ENCODE measurements around the gene ZNF541.

ZNF541 gene

GRCh38 chr19:47573071-47574026, at the start of gene ZNF541:
TSS of gene ZNF541 (minus strand) at chr19:47573148. CDS start at chr19:47555856, 17,292 bp downstream.
- in situ Hi-C loops (cut with MboI; ENCODE audit: low sequenced_read_pairs): no loop called here

GRCh38 chr19:47619763-47620162, 46.8 kb upstream of the ZNF541 start:
- in situ Hi-C loops (cut with MboI; ENCODE audit: low sequenced_read_pairs): no loop called here

- in situ Hi-C loops (cut with MboI; ENCODE audit: low sequenced_read_pairs): no loop called here
Observed at GRCh38 chr19:47618771-47619170, 45.8 kb upstream of the ZNF541 start.

DNA sequence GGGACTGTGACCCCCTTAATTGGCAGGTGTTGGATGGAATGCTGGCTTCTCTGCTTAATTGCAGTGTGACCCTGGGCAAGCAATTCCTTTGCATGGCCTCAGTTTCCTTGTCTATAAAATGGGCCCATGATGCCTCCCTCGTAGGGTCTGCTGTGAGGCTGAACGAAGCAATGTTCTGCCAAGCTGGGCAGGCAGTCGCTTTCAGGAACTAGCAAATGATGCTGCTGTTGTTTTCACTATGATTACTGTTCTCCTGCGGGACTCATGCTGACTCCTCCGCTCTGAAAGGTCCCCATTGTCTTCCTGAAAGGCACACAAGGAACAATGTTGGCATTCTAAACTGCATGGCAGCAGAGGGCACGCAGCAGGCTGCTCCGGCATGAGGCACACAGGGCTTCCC, 42.8 kb upstream of the ZNF541 start:
- in situ Hi-C loops (cut with MboI; ENCODE audit: low sequenced_read_pairs): no loop called here

- in situ Hi-C loops (cut with MboI; ENCODE audit: low sequenced_read_pairs): no loop called here
Observed at GRCh38 chr19:47615230-47615629, 42.3 kb upstream of the ZNF541 start.

GRCh38 chr19:47614559-47614958, 41.6 kb upstream of the ZNF541 start:
- in situ Hi-C loops (cut with MboI; ENCODE audit: low sequenced_read_pairs): no loop called here

DNA sequence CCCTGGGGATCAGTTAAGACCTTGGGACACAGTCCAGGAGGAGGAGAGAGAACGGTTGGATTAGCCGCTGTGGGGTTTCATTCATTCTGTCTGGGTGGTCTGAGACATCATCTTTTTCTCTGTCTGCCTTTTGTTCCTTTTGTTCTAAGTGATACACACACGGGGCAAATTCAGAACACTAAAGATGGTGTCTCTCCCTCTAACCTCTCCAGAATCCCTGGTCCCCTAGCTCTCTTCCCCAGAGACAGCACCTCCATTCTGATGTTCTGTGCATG, 41.0 kb upstream of the ZNF541 start:
- in situ Hi-C loops (cut with MboI; ENCODE audit: low sequenced_read_pairs): no loop called here

GRCh38 chr19:47613165-47614020, 40.4 kb upstream of the ZNF541 start:
- in situ Hi-C loops (cut with MboI; ENCODE audit: low sequenced_read_pairs): no loop called here

DNA sequence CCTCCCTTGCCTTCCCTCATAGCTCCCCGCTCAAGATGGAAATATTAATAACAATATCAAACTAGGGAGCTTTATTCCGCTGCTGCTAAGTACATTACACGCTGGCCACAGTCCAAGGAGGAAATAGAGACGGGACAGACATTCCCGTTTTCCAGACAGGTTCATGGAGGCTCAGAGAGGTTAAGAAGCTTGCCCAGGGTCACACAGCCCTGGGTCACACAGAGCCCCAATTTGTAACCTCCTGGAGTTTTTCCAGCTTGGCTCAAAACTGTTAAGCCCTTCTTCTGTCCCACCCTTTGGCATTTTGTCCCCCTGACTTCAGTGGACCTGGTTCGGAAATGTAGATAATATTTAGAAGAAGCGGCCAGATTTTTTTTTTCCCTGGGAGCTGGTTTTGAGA, 38.0 kb upstream of the ZNF541 start:
- in situ Hi-C loops (cut with MboI; ENCODE audit: low sequenced_read_pairs): no loop called here

- in situ Hi-C loops (cut with MboI; ENCODE audit: low sequenced_read_pairs): no loop called here
Observed at GRCh38 chr19:47609906-47610894, 37.3 kb upstream of the ZNF541 start.

- in situ Hi-C loops (cut with MboI; ENCODE audit: low sequenced_read_pairs): no loop called here
Observed at GRCh38 chr19:47608969-47609905, 36.3 kb upstream of the ZNF541 start, which contains the start of gene BICRA. TSS of gene BICRA (plus strand) at chr19:47609134. CDS start at chr19:47673575, 64,441 bp downstream.

DNA sequence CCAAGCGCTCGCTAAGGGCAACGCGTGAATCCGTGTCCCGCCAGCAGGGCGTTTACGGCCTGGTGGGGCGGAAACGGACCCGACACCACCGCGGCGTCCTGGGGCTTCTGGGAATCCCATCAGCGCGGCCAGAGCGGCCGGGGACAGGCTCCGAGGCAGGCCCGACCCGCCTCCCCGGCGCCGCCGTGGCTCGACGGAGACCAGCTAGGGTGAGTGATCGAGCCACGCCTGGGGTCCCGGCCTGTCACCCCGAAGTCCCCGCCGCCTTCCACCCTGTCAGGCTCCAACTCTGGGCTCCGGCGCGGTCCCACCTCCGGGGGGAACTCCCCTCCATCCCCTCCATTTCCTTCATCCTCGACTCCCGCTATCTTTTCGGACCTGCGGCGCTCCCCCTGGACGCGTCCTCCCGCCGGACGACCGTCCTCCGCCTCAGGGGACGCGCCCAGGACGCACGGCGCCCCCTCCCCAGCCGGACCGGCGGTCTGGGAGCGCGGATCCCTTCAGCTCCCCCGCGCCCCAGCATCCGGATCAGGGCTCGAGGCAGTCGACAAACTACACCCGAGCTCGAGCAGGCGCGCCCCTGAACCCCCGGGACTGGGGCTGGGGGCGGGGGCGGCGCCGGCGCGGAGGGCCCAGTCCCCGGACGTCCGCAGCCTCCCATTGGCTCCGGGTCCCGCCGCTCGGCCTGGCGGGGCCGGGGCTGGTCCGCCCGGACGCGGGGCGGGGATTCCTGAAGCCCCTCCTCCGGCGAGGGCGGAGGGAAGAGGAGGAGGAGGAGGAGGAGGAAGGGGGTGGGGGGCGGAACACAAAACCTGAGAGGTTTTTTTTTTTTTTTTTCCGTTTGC, 35.3 kb upstream of the ZNF541 start:
- in situ Hi-C loops (cut with MboI; ENCODE audit: low sequenced_read_pairs): no loop called here

DNA sequence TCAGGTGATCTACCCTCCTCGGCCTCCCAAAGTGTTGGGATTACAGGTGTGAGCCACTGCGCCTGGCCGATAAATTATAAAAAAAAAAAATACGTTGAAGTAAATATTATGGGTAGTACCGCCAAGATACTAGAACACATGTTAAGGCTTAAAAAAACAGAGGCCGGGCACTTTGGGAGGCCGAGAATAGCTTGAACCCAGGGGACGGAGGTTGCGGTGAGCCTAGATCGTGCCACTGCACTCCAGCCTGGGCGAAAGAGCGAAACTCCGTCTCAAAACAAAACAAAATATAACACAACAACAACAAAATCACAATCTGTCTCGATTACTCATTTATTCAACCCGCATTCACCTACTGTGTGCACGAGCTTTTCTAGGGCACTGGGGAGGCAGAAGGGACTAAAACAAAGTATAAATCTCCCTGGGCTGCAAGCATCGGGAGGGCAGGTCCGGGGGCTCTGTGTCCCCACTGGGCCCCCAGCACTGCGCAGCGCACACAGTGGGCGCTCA, 34.7 kb upstream of the ZNF541 start:
- in situ Hi-C loops (cut with MboI; ENCODE audit: low sequenced_read_pairs): no loop called here

DNA sequence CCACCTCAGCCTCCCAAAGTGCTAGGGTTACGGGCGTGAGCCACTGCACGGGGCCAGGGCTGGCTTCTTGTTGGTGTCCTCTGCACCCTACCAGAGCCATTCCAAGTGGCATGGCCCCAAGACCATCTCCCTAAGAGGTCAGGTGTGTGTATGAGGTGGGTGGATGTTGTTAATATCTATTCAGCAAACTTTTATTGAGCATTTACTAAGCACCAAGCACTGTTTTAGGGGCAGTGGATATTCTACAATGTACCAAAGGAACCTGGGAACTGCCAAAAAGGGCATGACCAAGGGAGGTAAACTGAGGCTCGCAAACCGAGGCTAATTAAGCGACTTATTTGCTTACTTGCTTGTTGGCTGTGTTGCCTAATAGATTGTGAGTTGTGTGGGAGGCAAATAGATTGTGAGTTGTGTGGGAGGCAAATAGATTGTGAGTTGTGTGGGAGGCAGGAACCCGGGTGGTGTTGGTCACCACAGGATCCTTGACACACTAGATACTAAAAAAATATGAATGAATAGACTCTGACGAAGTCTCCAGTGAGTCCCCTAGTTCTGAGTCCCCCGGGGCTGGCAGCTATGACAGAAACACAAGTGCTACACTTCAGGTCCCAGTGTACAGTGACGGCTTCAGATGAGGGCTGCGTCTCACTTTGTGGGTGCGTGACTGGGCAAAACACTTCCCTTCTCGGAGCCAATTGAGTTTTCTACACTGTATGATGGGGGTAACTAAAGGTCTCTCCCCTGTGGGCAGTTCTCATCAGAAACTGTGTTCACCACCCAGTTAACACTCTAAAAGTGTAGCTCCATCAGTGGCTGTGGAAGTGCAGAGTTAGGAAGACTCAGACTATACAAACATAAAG, 31.0 kb upstream of the ZNF541 start:
- in situ Hi-C loops (cut with MboI; ENCODE audit: low sequenced_read_pairs): no loop called here

DNA sequence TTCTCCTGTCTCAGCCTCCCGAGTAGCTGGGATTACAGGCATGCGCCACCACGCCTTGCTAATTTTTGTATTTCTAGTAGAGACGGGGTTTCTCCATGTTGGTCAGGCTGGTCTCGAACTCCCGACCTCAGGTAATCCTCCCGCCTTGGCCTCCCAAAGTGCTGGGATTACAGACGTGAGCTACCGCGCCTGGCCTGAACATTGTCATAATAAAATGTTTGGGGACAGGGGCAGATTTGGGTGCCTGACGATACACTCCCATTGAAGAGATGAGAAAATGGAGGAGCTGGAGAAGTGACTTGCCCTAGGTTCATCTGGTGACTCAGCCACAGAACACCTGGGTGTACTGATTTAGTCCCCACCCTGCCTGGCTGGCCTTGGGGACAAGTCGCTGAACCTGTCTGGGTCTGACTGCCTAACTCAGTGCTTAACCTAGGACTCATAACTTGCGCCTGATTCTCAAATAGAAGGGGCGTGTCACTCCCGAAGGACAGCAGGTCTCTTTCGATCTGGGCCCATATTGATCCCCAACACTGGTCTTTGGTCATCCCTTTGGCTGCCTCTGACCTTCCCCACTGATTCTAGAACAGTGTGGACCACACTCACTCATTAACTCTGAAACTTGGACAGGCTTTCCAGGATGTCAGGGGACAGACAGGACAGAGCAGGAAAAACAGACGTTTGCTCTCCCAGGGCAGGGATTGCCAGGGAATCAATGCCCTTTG, 28.4 kb upstream of the ZNF541 start:
- in situ Hi-C loops (cut with MboI; ENCODE audit: low sequenced_read_pairs): no loop called here

DNA sequence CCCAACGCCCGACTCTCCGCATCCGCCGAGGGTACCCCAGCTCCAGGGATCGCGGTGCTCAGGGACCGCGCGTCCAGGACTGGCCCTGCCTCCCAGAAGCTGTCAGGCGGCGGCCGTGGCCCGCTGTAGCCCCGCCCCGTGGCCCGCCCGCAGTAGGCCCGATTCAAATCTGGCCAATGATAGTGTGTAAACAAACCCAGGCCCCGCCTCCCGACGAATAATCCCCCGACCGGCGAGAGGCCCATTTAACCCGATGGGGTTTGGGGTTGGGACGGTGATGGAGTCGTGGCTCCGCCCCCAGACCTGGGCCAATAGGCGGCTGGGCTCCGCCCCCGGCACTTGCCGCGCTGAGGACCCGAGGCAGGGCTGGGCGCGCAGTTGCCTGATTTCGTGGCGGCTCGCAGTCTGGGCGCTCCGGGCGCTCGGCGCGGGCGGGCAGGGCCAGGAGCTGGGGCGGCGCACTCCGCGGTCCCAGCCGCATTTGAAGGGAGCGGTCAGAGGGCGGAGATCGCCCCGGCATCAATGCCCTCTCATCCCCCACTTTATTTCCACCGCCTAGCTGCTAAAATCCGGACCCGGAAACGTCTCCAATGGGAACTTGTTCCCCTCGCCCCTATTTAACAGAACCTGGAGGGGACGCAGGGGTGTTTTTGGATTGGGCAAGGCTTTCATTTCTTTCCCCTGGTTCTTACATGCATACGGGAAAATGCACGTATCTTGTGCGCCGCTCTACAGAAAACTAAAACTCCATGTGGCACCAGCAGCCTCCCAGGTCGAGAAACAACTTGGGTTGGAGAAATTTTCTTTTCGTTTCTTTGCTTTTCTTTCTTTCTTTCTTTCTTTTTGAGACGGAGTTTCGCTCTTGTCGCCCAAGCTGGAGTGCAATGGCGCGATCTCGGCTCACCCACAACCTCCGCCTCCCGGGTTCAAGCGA, 27.6 kb upstream of the ZNF541 start:
- in situ Hi-C loops (cut with MboI; ENCODE audit: low sequenced_read_pairs): no loop called here

Measured in HL-60/S4 treated with phorbol 12-myristate 13-acetate at 8.2 ng/mL for 4 days and 3 days (cell line).